NB4 (cell line): Measurements from ENCODE around the gene FANCE.
A peak's percentile ranks its signal among the peaks of the same experiment; 100 is the strongest.

Source experiments
- DNase-seq: peaks from one replicate; pipeline ENCODE4 v3.0.0; 2010; ENCODE audit warnings: low read depth
- H3K4me3 ChIP-seq: one replicate; pipeline ENCODE4 v1.5.1; 2011; ENCODE audit warnings: mild to moderate bottlenecking, low read depth, low read length, moderate library complexity
- CTCF ChIP-seq: IDR thresholded peaks from one replicate; pipeline ENCODE4 v1.5.1; 2012; ENCODE audit warnings: low read depth, low read length
- MAX ChIP-seq: IDR thresholded peaks from 2 replicates; pipeline ENCODE4 v1.6.1; 2011; ENCODE audit warnings: low read depth, low read length
- MYC ChIP-seq: IDR thresholded peaks from 2 replicates; pipeline ENCODE4 v1.6.1; 2011; ENCODE audit warnings: low read depth, low read length
- POLR2A ChIP-seq: IDR thresholded peaks from 2 replicates; pipeline ENCODE4 v1.6.1; 2011; ENCODE audit warnings: mild to moderate bottlenecking; ENCODE audit not compliant: insufficient read length; ENCODE audit errors: extremely low read depth

The FANCE gene

GRCh38 chr6:35471836-35472345 lies 19.8 kb downstream of the FANCE start:
- TF ChIP-seq CTCF (no peak), POLR2A (no peak), MAX (no peak), MYC (no peak)
- peak; percentile 54 for DNase-seq
- peak overlapping the region; percentile 77 for H3K4me3 ChIP-seq

- TF ChIP-seq POLR2A (no peak), MAX (no peak), MYC (no peak), CTCF (no peak)
- no peak overlapping the region for H3K4me3 ChIP-seq
- DNase-seq, result peak; percentile 62
These were observed 21.1 kb downstream of the FANCE start for GRCh38 chr6:35473075-35473849.

- TF ChIP-seq POLR2A (no peak), MYC (no peak), MAX (no peak), CTCF (no peak)
- no peak overlapping the region for H3K4me3 ChIP-seq
- no peak for DNase-seq
These were observed 21.7 kb downstream of the FANCE start for GRCh38 chr6:35473850-35474130.

- no peak for TF ChIP-seq CTCF
- peak; percentile 36 for TF ChIP-seq POLR2A
- DNase-seq, result peak; percentile 55
- no peak overlapping the region for H3K4me3 ChIP-seq
These were observed 22.2 kb downstream of the FANCE start for GRCh38 chr6:35474131-35474941.

GRCh38 chr6:35474942-35475570 lies 22.9 kb downstream of the FANCE start:
- no peak for DNase-seq

More at GRCh38 chr6:35474942-35475570, 22.9 kb downstream of the FANCE start:
- TF ChIP-seq POLR2A (no peak), CTCF (no peak), MYC (no peak), MAX (no peak)
- H3K4me3 ChIP-seq, result no peak overlapping the region
